ENCODE results near the gene LIM2. TPM values are rescaled to one million over a fixed set of nuclear protein-coding genes. Genes with fewer than 3 reads are reported as not detected.
A peak's percentile ranks its signal among the peaks of the same experiment; 100 is the strongest.

The LIM2 gene, protein sequence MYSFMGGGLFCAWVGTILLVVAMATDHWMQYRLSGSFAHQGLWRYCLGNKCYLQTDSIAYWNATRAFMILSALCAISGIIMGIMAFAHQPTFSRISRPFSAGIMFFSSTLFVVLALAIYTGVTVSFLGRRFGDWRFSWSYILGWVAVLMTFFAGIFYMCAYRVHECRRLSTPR
- not detected for total RNA-seq
- long read RNA-seq, result 0 reads

DNA sequence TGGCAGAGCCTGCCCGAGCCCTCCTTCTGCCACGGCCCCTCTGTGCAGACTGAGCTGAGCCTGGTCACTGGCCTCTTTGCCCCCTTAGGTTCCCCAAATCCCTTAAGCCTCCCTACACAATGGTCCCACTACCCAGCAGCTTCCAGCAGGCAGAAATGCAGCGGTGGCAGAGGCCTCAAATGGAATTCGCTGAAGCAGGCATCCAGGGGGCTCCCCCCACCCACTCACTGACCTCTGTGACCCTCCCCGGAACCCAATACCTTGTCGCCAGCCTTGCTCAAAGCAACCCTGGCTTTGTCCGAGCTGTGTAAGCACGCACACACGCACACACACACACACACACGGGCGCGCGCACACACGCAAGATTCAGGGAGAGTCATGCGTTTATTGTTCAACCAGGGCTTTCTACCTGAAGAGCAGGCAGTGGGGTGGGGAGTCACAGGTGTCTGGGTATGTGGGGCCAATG is at the start of gene LIM2:
TSS of gene LIM2 (minus strand) at position 51 of the 466 bp plus-strand sequence. CDS start 531 bp downstream, outside the sequence.
- TF ChIP-seq, protein P1, sequence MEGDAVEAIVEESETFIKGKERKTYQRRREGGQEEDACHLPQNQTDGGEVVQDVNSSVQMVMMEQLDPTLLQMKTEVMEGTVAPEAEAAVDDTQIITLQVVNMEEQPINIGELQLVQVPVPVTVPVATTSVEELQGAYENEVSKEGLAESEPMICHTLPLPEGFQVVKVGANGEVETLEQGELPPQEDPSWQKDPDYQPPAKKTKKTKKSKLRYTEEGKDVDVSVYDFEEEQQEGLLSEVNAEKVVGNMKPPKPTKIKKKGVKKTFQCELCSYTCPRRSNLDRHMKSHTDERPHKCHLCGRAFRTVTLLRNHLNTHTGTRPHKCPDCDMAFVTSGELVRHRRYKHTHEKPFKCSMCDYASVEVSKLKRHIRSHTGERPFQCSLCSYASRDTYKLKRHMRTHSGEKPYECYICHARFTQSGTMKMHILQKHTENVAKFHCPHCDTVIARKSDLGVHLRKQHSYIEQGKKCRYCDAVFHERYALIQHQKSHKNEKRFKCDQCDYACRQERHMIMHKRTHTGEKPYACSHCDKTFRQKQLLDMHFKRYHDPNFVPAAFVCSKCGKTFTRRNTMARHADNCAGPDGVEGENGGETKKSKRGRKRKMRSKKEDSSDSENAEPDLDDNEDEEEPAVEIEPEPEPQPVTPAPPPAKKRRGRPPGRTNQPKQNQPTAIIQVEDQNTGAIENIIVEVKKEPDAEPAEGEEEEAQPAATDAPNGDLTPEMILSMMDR (IDR thresholded peaks at IDR 0.05), result no peak
- Histone ChIP-seq H3K4me1 (no peaks in the 10 kb centered on the region), H3K27ac (no peak within 1 kb of the TSS), H3K4me3 (no peak within 1 kb of the TSS), H3K9me3 (no peaks in the 10 kb centered on the region), H3K36me3 (no peaks in the 10 kb centered on the region), H3K27me3 (no peaks in the 10 kb centered on the region)
- ATAC-seq (no peak), DNase-seq (no peak)
- intact Hi-C loops (cut with DNase I), result no loop called here

DNA sequence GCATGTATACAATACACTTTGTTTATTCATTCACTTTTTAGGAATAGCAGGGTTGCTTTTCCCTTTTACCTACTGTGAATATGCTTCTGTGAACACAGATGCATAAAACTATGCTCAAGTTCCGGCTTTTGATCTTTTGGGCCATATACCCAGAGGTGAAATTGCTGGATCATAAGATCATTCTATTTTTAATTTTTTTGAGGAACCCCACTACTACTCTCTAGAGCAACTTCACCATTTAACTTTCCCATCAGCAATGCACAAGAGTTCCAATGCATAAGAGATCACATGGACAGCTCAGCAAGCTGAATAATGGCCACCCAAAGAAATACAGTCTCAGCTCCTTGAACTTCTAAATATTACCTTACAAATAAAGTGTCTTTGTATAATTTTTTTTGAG is 46.7 kb upstream of the LIM2 start:
- intact Hi-C loops (cut with DNase I), result no loop called here

DNA sequence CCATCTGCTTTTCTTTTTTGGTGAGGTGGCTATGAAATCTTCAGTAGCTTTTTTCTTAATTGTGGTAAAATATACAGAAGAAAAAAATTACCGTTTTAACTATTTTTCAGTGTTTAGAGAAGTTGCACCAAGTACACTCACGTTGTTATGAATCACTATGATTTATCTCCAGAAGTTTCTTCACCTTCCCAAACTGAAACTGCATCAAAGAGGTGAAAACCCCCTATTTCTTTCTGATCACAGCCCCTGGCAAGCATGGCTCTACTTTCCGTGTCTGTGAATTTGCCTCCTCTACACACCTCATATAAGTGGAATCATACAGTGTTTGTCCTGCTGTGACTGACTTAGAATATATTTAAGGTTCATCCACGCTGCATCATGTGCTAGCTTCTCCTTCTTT is 45.3 kb upstream of the LIM2 start:
- ATAC-seq, result no peak

More for the DNA sequence above, 46.7 kb upstream of the LIM2 start:
- H3K9me3 ChIP-seq, result no peaks in the 10 kb centered on the region
- DNase-seq (no peak), ATAC-seq (no peak)
- no peak overlapping the region for H3K4me3 ChIP-seq
- H3K36me3 ChIP-seq, result no peaks in the 10 kb centered on the region
- peaks cover 26% of the 10 kb centered on the region for H3K27me3 ChIP-seq
- TF ChIP-seq, protein P1 (IDR thresholded peaks at IDR 0.05), result no peak
- no peak overlapping the region for H3K27ac ChIP-seq
- no peaks in the 10 kb centered on the region for H3K4me1 ChIP-seq

DNA sequence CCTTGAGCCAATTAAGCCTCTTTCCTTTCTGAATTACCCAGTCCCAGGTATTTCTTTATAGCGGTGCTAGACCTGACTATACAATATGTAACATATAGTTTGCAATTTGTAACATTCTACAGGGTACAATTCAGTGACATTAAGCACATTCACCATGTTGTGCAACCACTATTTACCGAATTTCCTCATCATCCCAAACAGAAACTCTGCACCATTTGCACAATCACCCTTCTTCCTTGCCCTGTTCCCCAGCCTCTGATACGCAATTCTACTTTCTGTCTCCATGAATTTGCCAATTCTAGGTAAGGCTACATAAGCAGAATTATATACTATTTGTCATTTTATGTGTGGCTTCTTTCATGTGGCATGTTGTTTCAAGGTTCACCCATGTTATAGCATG is 43.4 kb upstream of the LIM2 start:
- TF ChIP-seq, protein P1 (IDR thresholded peaks at IDR 0.05), result no peak
- no peaks in the 10 kb centered on the region for H3K9me3 ChIP-seq
- peak; percentile 72 for ATAC-seq
- H3K36me3 ChIP-seq, result no peaks in the 10 kb centered on the region
- no peak overlapping the region for H3K4me3 ChIP-seq
- H3K27ac ChIP-seq, result no peak overlapping the region
- H3K4me1 ChIP-seq, result no peaks in the 10 kb centered on the region
- H3K27me3 ChIP-seq, result peaks cover 9% of the 10 kb centered on the region
- intact Hi-C loops (cut with DNase I), result no loop called here
- DNase-seq, result no peak

More for the DNA sequence above, 45.3 kb upstream of the LIM2 start:
- H3K4me3 ChIP-seq, result no peak overlapping the region
- H3K9me3 ChIP-seq, result no peaks in the 10 kb centered on the region
- peaks cover 14% of the 10 kb centered on the region for H3K27me3 ChIP-seq
- H3K36me3 ChIP-seq, result no peaks in the 10 kb centered on the region
- no peak overlapping the region for H3K27ac ChIP-seq
- no peak for DNase-seq
- H3K4me1 ChIP-seq, result no peaks in the 10 kb centered on the region
- TF ChIP-seq, protein P1 (IDR thresholded peaks at IDR 0.05), result no peak
- intact Hi-C loops (cut with DNase I), result no loop called here

DNA sequence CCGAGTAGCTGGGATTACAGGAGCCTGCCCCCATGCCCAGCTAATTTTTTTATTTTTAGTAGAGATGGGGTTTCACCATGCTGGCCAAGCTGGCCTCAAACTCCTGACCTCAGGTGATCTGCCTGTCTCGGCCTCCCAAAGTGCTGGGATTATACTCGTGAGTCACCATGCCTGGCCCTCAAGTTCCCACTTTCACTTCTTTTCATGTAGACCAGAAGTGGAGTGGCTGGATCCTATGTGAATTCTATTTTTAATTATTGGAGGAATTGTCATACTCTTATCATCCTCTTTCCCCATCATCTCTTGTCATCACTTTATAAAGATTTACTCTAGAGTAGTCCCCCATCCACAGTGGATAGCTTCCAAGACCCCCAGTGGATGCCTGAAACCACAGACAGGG is 42.4 kb upstream of the LIM2 start:
- ATAC-seq, result no peak
- DNase-seq, result peak; percentile 23
- H3K27ac ChIP-seq, result no peak overlapping the region
- TF ChIP-seq, protein P1 (IDR thresholded peaks at IDR 0.05), result no peak
- H3K27me3 ChIP-seq, result peaks cover under 1% of the 10 kb centered on the region
- H3K4me1 ChIP-seq, result no peaks in the 10 kb centered on the region
- H3K9me3 ChIP-seq, result no peaks in the 10 kb centered on the region
- intact Hi-C loops (cut with DNase I), result no loop called here
- no peak overlapping the region for H3K4me3 ChIP-seq
- H3K36me3 ChIP-seq, result no peaks in the 10 kb centered on the region
